Ascending aorta (tissue), 2 donors: ENCODE data around the gene SOAT1. TPM values are rescaled to one million over a fixed set of nuclear protein-coding genes. Genes with fewer than 3 reads are reported as not detected.
"Not testable (repeated sequence)": the region's sequence is repeated elsewhere in the genome, so short reads cannot be mapped to it uniquely, and the experiment has no call there.

ENCODE experiments used
- DNase-seq, 2 donors: peaks; one replicate each; pipeline ENCODE4 v3.0.0-alpha.2; 2019; ENCODE audit warnings: low spot score in 2 of 2
- H3K27ac ChIP-seq, 2 donors: fragments of 200-600 bp; sonication (generic); one replicate each; pipeline ENCODE4 v1.5.1; 2016 to 2017; ENCODE audit warnings: mild to moderate bottlenecking in 1 of 2
- H3K27me3 ChIP-seq: fragments of 200-600 bp; sonication (generic); one replicate; pipeline ENCODE4 v1.5.1; 2017
- H3K36me3 ChIP-seq, 2 donors: fragments of 200-600 bp; sonication (generic); one replicate each; pipeline ENCODE4 v1.5.1; 2016
- H3K4me1 ChIP-seq, 2 donors: fragments of 200-600 bp; sonication (generic); one replicate each; pipeline ENCODE4 v1.5.1; 2016 to 2017; ENCODE audit warnings: mild to moderate bottlenecking in 1 of 2
- H3K4me3 ChIP-seq, 2 donors: fragments of 200-600 bp; sonication (generic); one replicate each; pipeline ENCODE4 v1.5.1; 2016 to 2017; ENCODE audit warnings: mild to moderate bottlenecking in 1 of 2
- H3K9me3 ChIP-seq, 2 donors: fragments of 200-600 bp; sonication (generic); one replicate each; pipeline ENCODE4 v1.5.1; 2016
- CTCF ChIP-seq, 3 experiments: fragments of 200-600 bp in 2 of 3; fragments of 450-650 bp in 1 of 3; sonication (generic) in 2 of 3; IDR thresholded peaks; one replicate each; pipeline ENCODE4 v1.5.1; 2016 to 2019; ENCODE audit warnings: antibody characterized with exemption in 3 of 3, mild to moderate bottlenecking in 1 of 3, moderate library complexity in 1 of 3
- intact Hi-C: fragments of 100-400 bp; cut with DNase I; formaldehyde crosslinking; loops from one replicate; pipeline ENCODE4 v1.15.1; 2023
- total RNA-seq: library from RNA; depleted of rRNA; stranded (reverse); fragments of >200 nt; gene quantifications from one replicate; pipeline ENCODE4 v1.1.0, GENCODE V29; 2016

SOAT1 gene
- total RNA-seq, 1 donor from 2014 or later, result 10.6 TPM

- no peak overlapping the region for H3K27ac ChIP-seq
- no peak for TF ChIP-seq CTCF (IDR thresholded peaks at IDR 0.05)
Measured at GRCh38 chr1:179393721-179394120, 100.1 kb downstream of the SOAT1 start.

GRCh38 chr1:179399399-179399798 is 105.8 kb downstream of the SOAT1 start:
- H3K36me3 ChIP-seq, H3K4me1 ChIP-seq, H3K27me3 ChIP-seq, H3K27ac ChIP-seq, DNase-seq, H3K9me3 ChIP-seq, intact Hi-C loops, H3K4me3 ChIP-seq: not testable (repeated sequence)

More at GRCh38 chr1:179393721-179394120, 100.1 kb downstream of the SOAT1 start:
- Histone ChIP-seq H3K27me3 (no peaks in the 10 kb centered on the region), H3K4me1 (no peaks in the 10 kb centered on the region), H3K4me3 (no peak overlapping the region), H3K9me3 (peaks cover 0 to 8% of the 10 kb centered on the region in 2 donors), H3K36me3 (no peaks in the 10 kb centered on the region)
- no peak for DNase-seq
- intact Hi-C loops, result no loop called here

Other genes with a start within 250 kb of the SOAT1 start
- gene TOR3A, start 211.7 kb upstream of the SOAT1 start, total RNA-seq, result 109 TPM
- gene ABL2, start 64.1 kb upstream of the SOAT1 start, total RNA-seq, result 23.9 TPM
- gene AXDND1, start 72.2 kb downstream of the SOAT1 start, total RNA-seq, result not detected